ENCODE results near the gene UNC50.
A peak's percentile ranks its signal among the peaks of the same experiment; 100 is the strongest.

The UNC50 gene, protein sequence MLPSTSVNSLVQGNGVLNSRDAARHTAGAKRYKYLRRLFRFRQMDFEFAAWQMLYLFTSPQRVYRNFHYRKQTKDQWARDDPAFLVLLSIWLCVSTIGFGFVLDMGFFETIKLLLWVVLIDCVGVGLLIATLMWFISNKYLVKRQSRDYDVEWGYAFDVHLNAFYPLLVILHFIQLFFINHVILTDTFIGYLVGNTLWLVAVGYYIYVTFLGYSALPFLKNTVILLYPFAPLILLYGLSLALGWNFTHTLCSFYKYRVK

GRCh38 chr2:98608116-98608961, at the start of gene UNC50, which contains the start of gene COA5:
UNC50 (plus strand) TSS chr2:98608589; CDS start chr2:98609760, 1,171 bp downstream.
COA5 (minus strand) TSS chr2:98608512; CDS start chr2:98608405, 107 bp downstream.
- peak; percentile 87 for DNase-seq

GRCh38 chr2:98558852-98559530, 49.4 kb upstream of the UNC50 start:
- no peak for DNase-seq

DNA sequence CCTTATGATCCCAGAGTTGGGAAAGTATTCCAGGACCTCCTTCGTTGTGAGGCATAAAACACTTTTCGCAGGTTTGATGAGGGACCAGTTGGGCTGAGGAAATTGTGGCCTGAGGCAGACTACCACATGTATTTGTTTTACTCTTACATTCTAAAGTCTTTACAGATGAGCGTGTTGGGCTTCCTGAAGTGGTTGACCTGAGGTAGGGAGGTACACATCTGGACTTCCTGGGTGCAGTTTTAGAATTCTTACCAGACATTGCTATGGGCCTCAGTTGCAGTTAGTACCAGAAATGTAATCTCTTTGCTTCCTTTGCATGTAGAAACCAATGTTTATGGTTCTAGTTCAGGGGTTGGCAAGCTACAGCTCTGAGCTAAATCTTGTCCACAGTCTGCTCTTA, 48.8 kb upstream of the UNC50 start:
- no peak for DNase-seq

DNA sequence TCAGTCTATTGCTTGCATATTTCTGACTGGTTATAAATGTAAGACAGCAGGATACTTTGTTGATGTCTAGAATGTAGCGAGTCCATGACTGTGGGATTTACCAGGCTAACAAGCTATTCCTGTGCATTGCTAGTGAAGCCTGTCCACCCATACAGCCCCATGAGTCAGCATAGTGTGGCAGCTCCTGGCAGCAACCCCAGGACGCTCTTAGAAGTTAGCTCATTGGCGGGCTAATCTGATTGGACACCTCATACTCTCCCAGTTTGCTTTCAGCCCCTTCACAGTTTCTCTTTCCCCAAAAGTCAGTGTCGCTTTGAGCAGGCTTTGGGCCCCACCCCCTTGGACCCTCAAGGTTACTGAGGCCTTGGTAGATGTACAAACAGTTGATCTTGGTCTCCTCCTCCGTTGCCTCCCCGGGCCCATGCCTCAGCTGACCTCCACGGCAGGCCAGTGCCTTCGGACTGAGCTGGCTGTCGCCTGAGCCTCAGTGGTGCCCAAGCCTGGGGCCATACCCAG, 48.1 kb upstream of the UNC50 start:
- DNase-seq: no peak

GRCh38 chr2:98561018-98561417, 47.4 kb upstream of the UNC50 start:
- DNase-seq: no peak

GRCh38 chr2:98561902-98562695, 46.3 kb upstream of the UNC50 start:
- no peak for DNase-seq

GRCh38 chr2:98563394-98563793, 45.0 kb upstream of the UNC50 start:
- no peak for DNase-seq

DNA sequence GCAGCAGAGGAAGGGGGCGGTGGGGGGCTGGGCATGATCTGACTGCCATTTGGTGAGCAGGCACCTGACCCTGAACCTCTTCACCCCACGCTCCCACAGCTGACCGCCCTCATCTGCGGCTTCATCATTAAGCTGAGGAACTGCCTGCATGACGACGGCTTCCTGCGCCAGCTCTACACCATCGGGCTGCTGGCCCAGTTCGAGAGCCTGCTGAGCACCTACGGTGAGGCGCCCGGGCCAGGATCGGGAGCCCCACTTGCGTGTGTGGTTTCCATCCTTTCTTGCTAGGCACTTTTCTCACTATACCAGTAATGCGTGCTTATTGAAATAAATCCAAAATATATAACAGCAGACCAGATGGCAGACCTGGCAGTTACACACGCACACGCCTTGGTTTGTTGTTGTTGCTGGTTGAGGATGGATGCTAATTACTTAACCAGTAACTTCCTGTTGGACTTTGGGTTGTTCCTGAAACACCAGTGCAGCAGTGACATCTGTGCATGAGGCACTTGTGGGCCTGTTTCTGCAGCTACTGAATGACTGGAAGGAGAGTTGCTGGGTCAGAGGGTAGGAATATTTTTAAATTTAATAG, 43.8 kb upstream of the UNC50 start:
- DNase-seq: no peak

- no peak for DNase-seq
Observed at GRCh38 chr2:98565286-98565860, 43.0 kb upstream of the UNC50 start.

GRCh38 chr2:98565941-98566340, 42.4 kb upstream of the UNC50 start:
- no peak for DNase-seq

DNA sequence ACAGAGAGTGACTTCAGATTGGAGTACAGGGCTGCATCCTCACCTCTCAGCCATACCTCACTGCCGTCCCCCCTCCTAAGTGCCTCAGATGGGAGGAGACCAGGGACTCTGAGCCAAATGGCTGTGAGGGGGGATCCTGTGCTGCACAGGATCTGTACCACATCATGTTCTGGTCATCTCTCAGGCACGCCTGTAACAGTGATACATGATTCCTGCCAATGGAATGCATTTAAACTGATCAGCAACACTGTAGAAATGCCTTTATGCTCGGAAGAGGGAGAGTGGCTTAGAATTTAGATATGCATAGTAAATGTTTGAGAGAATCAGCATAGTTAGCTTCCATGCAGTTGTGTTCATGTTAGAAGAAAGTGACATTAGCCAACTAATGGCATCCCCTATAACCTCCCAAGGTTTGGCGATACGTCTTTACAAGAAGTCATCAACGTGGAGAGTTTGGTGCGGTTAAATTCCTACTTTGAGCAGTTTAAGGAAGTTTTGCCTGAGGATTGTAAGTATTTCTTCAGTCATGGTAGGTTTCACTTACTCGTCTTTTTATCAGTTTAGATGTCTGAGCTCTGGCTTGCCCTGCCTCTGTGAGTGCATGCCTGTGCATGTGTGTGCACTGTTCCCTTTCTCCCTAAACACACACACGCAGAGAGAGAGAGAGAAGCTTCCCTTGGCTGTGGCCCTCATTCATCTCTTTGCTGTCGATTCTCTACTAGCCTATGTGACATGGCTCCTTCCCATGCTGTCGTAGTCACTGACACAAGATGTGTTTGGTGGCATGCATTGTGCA, 40.0 kb upstream of the UNC50 start:
- DNase-seq: no peak

GRCh38 chr2:98569197-98569793, 39.1 kb upstream of the UNC50 start:
- no peak for DNase-seq

DNA sequence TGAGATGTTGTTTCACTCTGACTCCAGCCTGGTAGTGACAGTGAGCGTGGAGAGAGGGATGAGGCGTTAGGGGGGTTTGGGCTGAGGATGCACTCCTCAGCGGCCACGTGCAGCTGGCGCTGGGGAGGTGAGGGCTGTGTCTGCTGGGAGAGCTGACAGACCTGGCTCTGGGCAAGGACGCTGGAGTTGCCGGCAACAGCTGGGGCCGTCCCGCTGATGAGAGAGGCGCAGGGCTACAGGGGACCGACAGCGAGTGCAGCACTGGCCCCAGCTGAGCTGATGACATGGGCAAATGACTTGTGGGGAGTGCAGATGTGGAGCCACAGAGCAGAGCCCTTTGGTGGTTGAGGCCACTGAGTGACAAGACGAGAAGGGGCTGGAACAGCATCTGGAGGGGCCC, 38.5 kb upstream of the UNC50 start:
- no peak for DNase-seq

GRCh38 chr2:98570356-98570755, 38.0 kb upstream of the UNC50 start:
- no peak for DNase-seq

GRCh38 chr2:98571121-98571701, 37.2 kb upstream of the UNC50 start:
- DNase-seq: no peak

GRCh38 chr2:98571796-98572195, 36.6 kb upstream of the UNC50 start:
- no peak for DNase-seq

DNA sequence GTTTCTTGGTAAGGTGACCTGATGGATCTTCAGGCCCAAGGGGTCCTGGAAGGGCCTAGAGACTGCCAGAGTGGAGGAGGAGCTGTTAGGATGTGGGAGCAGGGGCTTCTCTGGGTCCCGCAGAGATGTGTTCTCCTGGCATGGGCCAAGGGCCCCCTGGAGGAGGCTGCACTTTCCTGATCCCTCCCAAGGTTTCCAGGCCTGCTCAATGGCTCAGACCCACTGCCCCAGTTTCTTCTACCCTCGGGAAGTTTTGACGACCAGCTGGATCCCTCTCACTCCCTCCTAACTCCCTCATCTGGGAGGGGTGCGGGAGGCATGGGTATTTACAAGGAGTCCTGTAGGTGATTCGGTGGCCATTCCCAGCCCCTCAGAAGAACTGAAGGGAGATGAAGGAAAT, 36.2 kb upstream of the UNC50 start:
- DNase-seq: no peak

DNA sequence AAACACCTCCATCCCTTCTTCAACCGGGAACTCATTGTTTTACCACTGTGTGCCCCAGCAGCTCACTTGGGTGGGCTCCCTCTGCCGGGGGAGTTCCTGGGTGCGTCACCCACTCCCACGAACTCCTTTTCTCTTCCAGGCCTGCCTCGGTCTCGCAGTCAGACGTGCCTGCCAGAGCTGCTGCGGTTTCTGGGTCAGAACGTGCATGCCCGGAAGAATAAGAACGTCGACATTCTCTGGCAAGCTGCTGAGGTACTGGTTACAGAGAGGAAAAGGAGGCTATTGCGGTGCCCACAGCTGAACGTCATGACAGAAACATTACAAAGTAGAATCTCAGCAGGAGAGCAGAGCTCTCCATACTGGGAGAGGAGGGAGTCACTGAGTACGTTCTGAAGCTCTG, 35.7 kb upstream of the UNC50 start:
- DNase-seq: no peak

DNA sequence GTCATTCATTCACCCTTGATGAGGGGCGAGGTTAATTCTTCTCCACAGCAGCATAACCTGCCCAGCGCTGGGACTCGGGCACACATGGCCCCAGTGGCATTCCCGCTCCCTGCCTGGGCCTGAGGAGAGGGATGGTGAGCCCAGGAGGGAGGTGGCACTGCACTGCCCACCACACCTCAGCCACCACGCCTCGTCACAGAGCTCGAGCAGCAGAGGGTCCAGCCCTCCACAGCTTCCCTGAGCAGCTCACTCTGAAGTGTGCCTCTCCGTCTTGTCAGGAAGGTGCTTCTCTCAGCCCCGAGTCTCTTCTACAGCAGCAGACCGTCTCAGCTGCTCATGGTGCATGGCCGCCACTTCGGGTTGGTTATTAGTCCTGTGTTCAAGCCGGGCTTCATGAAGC, 35.0 kb upstream of the UNC50 start:
- DNase-seq: no peak

- no peak for DNase-seq
Observed at GRCh38 chr2:98576666-98577312, 31.6 kb upstream of the UNC50 start.

Measured in NCI-H146 (cell line).